GM12878 (cell line): Measurements from ENCODE around the gene ADGRF1.

Experiments
- EGR1 ChIP-seq, 2 experiments: IDR thresholded peaks; 1 replicate in 1 of 2; 2 replicates in 1 of 2; pipeline ENCODE4 v1.6.1; 2011 to 2012; ENCODE audit warnings: low read depth in 2 of 2, low read length in 2 of 2, borderline replicate concordance in 1 of 2, mild to moderate bottlenecking in 1 of 2, moderate library complexity in 1 of 2
- HDAC2 ChIP-seq: fragments of 200-600 bp; sonication (generic); IDR thresholded peaks from 2 replicates; pipeline ENCODE4 v1.6.1; 2017
- KDM1A ChIP-seq: fragments of 200-600 bp; sonication (generic); IDR thresholded peaks from 2 replicates; pipeline ENCODE4 v1.6.1; 2016; ENCODE audit warnings: borderline replicate concordance
- LARP7 ChIP-seq: fragments of 450-650 bp; IDR thresholded peaks from 2 replicates; pipeline ENCODE4 v1.6.1; 2017; ENCODE audit warnings: mild to moderate bottlenecking
- NBN ChIP-seq: fragments of 450-650 bp; IDR thresholded peaks from 2 replicates; pipeline ENCODE4 v1.6.1; 2016
- PML ChIP-seq: IDR thresholded peaks from 2 replicates; pipeline ENCODE4 v1.6.1; 2012; ENCODE audit warnings: low read length, inconsistent platforms
- POLR2AphosphoS5 ChIP-seq: IDR thresholded peaks from 2 replicates; pipeline ENCODE4 v1.6.1; 2011; ENCODE audit warnings: mild to moderate bottlenecking, low read length, inconsistent platforms
- SIN3A ChIP-seq: IDR thresholded peaks from 2 replicates; pipeline ENCODE4 v1.6.1; 2012; ENCODE audit warnings: low read depth, low read length, improper control_type of control experiment
- SUZ12 ChIP-seq: fragments of 200-600 bp; sonication (generic); IDR thresholded peaks from one replicate; pipeline ENCODE4 v1.6.1; 2018; ENCODE audit warnings: antibody characterized with exemption, mild to moderate bottlenecking; ENCODE audit not compliant: unreplicated experiment
- TF ChIP-seq, protein P1 (sequence below): fragments of 450-650 bp; IDR thresholded peaks from 2 replicates; pipeline ENCODE4 v1.6.1; 2016; ENCODE audit warnings: mild to moderate bottlenecking
- TF ChIP-seq, protein P2 (sequence below): IDR thresholded peaks from 2 replicates; pipeline ENCODE4 v1.6.1; 2012; ENCODE audit warnings: mild to moderate bottlenecking, low read depth, low read length
- TF ChIP-seq, protein P3 (sequence below): IDR thresholded peaks from 2 replicates; pipeline ENCODE4 v1.6.1; 2011; ENCODE audit warnings: mild to moderate bottlenecking, low read depth, low read length, moderate library complexity; ENCODE audit not compliant: insufficient replicate concordance
- TF ChIP-seq, protein P4 (sequence below), 3 experiments: IDR thresholded peaks in 2 of 3; conservative IDR thresholded peaks in 1 of 3; 2 replicates each; pipeline ENCODE4 v1.5.1; 2011; ENCODE audit warnings: low read depth in 3 of 3, low read length in 3 of 3, mild to moderate bottlenecking in 3 of 3, control low read depth in 2 of 3, moderate library complexity in 2 of 3, inconsistent platforms in 1 of 3, mixed read lengths in 1 of 3; ENCODE audit not compliant: control insufficient read depth in 2 of 3, insufficient read depth in 1 of 3; ENCODE audit errors: extremely low read depth in 1 of 3
- TF ChIP-seq, protein P5 (sequence below): IDR thresholded peaks from 2 replicates; pipeline ENCODE4 v1.6.1; 2011; ENCODE audit warnings: borderline replicate concordance, low read depth, mild to moderate bottlenecking, moderate library complexity, mixed read lengths, low read length; ENCODE audit not compliant: insufficient read depth; ENCODE audit errors: extremely low read length

DNA sequence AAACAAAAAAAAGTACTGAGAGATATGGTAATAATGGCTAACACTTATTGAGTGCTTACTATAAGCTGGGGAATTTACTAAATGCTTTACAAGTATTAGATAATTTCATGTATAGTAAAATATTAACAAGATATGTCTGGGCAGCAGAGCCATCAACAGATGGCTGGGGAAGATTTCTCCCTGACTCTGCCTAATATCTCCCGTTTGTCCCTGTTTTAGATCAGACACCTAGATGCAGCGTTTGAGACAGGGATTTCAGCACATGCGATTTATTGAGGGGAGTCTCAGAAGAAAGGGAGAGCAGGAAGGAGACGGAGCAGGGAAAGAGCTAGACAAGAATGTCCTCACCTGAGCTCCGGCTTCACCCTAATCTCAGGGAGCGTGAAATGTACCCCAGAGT, 36.9 kb upstream of the ADGRF1 start:
- TF ChIP-seq EGR1 (IDR thresholded peaks at IDR 0.05; ENCODE audit: borderline replicate concordance in 1 of 2, low read depth in 2 of 2, low read length in 2 of 2) (no peak), NBN (no peak), PML (no peak), HDAC2 (no peak), SUZ12 (no peak), SIN3A (no peak), KDM1A (no peak), POLR2AphosphoS5 (no peak), LARP7 (no peak)
- TF ChIP-seq, protein P1, sequence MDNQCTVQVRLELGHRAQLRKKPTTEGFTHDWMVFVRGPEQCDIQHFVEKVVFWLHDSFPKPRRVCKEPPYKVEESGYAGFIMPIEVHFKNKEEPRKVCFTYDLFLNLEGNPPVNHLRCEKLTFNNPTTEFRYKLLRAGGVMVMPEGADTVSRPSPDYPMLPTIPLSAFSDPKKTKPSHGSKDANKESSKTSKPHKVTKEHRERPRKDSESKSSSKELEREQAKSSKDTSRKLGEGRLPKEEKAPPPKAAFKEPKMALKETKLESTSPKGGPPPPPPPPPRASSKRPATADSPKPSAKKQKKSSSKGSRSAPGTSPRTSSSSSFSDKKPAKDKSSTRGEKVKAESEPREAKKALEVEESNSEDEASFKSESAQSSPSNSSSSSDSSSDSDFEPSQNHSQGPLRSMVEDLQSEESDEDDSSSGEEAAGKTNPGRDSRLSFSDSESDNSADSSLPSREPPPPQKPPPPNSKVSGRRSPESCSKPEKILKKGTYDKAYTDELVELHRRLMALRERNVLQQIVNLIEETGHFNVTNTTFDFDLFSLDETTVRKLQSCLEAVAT = no peak
- TF ChIP-seq, protein P2, sequence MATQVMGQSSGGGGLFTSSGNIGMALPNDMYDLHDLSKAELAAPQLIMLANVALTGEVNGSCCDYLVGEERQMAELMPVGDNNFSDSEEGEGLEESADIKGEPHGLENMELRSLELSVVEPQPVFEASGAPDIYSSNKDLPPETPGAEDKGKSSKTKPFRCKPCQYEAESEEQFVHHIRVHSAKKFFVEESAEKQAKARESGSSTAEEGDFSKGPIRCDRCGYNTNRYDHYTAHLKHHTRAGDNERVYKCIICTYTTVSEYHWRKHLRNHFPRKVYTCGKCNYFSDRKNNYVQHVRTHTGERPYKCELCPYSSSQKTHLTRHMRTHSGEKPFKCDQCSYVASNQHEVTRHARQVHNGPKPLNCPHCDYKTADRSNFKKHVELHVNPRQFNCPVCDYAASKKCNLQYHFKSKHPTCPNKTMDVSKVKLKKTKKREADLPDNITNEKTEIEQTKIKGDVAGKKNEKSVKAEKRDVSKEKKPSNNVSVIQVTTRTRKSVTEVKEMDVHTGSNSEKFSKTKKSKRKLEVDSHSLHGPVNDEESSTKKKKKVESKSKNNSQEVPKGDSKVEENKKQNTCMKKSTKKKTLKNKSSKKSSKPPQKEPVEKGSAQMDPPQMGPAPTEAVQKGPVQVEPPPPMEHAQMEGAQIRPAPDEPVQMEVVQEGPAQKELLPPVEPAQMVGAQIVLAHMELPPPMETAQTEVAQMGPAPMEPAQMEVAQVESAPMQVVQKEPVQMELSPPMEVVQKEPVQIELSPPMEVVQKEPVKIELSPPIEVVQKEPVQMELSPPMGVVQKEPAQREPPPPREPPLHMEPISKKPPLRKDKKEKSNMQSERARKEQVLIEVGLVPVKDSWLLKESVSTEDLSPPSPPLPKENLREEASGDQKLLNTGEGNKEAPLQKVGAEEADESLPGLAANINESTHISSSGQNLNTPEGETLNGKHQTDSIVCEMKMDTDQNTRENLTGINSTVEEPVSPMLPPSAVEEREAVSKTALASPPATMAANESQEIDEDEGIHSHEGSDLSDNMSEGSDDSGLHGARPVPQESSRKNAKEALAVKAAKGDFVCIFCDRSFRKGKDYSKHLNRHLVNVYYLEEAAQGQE = no peak
- TF ChIP-seq, protein P3, sequence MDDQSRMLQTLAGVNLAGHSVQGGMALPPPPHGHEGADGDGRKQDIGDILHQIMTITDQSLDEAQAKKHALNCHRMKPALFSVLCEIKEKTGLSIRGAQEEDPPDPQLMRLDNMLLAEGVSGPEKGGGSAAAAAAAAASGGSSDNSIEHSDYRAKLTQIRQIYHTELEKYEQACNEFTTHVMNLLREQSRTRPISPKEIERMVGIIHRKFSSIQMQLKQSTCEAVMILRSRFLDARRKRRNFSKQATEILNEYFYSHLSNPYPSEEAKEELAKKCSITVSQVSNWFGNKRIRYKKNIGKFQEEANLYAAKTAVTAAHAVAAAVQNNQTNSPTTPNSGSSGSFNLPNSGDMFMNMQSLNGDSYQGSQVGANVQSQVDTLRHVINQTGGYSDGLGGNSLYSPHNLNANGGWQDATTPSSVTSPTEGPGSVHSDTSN = no peak
- TF ChIP-seq, protein P4, sequence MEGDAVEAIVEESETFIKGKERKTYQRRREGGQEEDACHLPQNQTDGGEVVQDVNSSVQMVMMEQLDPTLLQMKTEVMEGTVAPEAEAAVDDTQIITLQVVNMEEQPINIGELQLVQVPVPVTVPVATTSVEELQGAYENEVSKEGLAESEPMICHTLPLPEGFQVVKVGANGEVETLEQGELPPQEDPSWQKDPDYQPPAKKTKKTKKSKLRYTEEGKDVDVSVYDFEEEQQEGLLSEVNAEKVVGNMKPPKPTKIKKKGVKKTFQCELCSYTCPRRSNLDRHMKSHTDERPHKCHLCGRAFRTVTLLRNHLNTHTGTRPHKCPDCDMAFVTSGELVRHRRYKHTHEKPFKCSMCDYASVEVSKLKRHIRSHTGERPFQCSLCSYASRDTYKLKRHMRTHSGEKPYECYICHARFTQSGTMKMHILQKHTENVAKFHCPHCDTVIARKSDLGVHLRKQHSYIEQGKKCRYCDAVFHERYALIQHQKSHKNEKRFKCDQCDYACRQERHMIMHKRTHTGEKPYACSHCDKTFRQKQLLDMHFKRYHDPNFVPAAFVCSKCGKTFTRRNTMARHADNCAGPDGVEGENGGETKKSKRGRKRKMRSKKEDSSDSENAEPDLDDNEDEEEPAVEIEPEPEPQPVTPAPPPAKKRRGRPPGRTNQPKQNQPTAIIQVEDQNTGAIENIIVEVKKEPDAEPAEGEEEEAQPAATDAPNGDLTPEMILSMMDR (IDR thresholded peaks at IDR 0.05 in 2 of 3, conservative IDR thresholded peaks at IDR 0.05 in 1 of 3; ENCODE audit: control insufficient read depth in 2 of 3, extremely low read depth in 1 of 3, insufficient read depth in 1 of 3, low read depth in 3 of 3, low read length in 3 of 3) = no peak
- TF ChIP-seq, protein P5, sequence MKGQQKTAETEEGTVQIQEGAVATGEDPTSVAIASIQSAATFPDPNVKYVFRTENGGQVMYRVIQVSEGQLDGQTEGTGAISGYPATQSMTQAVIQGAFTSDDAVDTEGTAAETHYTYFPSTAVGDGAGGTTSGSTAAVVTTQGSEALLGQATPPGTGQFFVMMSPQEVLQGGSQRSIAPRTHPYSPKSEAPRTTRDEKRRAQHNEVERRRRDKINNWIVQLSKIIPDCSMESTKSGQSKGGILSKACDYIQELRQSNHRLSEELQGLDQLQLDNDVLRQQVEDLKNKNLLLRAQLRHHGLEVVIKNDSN = no peak
